HepG2 (cell line): Measurements from ENCODE around the gene SPOPL. TPM values are rescaled to one million over a fixed set of nuclear protein-coding genes. Genes with fewer than 3 reads are reported as not detected.

Source experiments
- ATAC-seq: fragments of 200-7000 bp; cut with Tn5 transposase; 3 replicates; pipeline ENCODE4 v1.9.1; 2020; ENCODE audit warnings: mild to moderate bottlenecking, moderate library complexity
- BruUV-seq: library from RNA; stranded (reverse); fragments of 400-500 nt; replicated peaks from 2 replicates; lab custom pipeline; 2021; lab: Mats Ljungman, UMichigan
- CTCF ChIA-PET: fragments of 300-600 bp; formaldehyde crosslinking; extraction: SDS; loops from one replicate; lab custom pipeline; 2021; ENCODE audit warnings: low total read pairs, inconsistent platforms, low intra/inter-chr PET ratio; lab: Yijun Ruan, JAX
- POLR2A ChIA-PET: fragments of 350-600 bp; sonication (Branson Sonifier 250); formaldehyde crosslinking; loops from one replicate; lab custom pipeline; 2020; ENCODE audit warnings: antibody characterized with exemption, inconsistent platforms; lab: Yijun Ruan, JAX
- DNase-seq: peaks from one replicate; pipeline ENCODE4 v3.0.0-alpha.2; 2015; ENCODE audit warnings: low spot score
- FAIRE-seq: peaks from 3 replicates; lab custom pipeline; 2011; peaks lifted over from hg19 to GRCh38; lab: Jason Lieb, UNC
- H2AFZ ChIP-seq: one replicate; pipeline ENCODE4 v1.6.1; 2011; ENCODE audit warnings: low read length, inconsistent platforms
- H3K27ac ChIP-seq: fragments of 300-600 bp; 3 replicates; pipeline ENCODE4 v1.8.0; 2011; ENCODE audit warnings: mixed run types, mild to moderate bottlenecking, mixed read lengths, low read length, inconsistent platforms; ENCODE audit not compliant: insufficient read depth; ENCODE audit errors: extremely low read length
- H3K27me3 ChIP-seq, 2 experiments: fragments of 200-600 bp in 1 of 2; 2 replicates in 1 of 2; 3 replicates in 1 of 2; pipeline versions ENCODE4 v1.6.0 to v1.8.0; 2011; ENCODE audit warnings: low read length in 2 of 2, mild to moderate bottlenecking in 2 of 2, moderate library complexity in 2 of 2, inconsistent platforms in 1 of 2; ENCODE audit not compliant: insufficient read depth in 2 of 2, control insufficient read depth in 1 of 2
- H3K36me3 ChIP-seq, 2 experiments: fragments of 200-600 bp in 1 of 2; replicated peaks in 1 of 2; 2 replicates in 1 of 2; 3 replicates in 1 of 2; pipeline versions ENCODE4 v1.5.1 to v1.8.0; 2011; ENCODE audit warnings: low read length in 2 of 2, inconsistent platforms in 1 of 2; ENCODE audit not compliant: insufficient read depth in 2 of 2, control insufficient read depth in 1 of 2
- H3K4me1 ChIP-seq: 2 replicates; pipeline ENCODE4 v1.5.1; 2012; ENCODE audit warnings: low read length, inconsistent platforms; ENCODE audit not compliant: insufficient read depth
- H3K4me2 ChIP-seq: 2 replicates; pipeline ENCODE4 v1.6.0; 2011; ENCODE audit warnings: low read depth, low read length, inconsistent platforms
- H3K4me3 ChIP-seq, 3 experiments: fragments of 200-600 bp in 1 of 3; sonication (generic), shearing (Covaris generic) in 1 of 3; replicated peaks in 1 of 3; 2 replicates each; pipeline ENCODE4 v1.5.1; 2011 to 2016; ENCODE audit warnings: low read length in 3 of 3, inconsistent platforms in 2 of 3, low read depth in 2 of 3, mild to moderate bottlenecking in 2 of 3, control low read depth in 1 of 3, mixed read lengths in 1 of 3; ENCODE audit not compliant: insufficient read depth in 1 of 3
- H3K79me2 ChIP-seq: one replicate; pipeline ENCODE4 v1.6.1; 2011; ENCODE audit warnings: low read length, inconsistent platforms; ENCODE audit not compliant: insufficient read depth
- H3K9ac ChIP-seq: 2 replicates; pipeline ENCODE4 v1.6.0; 2011; ENCODE audit warnings: mild to moderate bottlenecking, low read depth, low read length, inconsistent platforms; ENCODE audit not compliant: insufficient read depth
- H3K9me3 ChIP-seq: 2 replicates; pipeline ENCODE4 v1.5.1; 2012; ENCODE audit warnings: mild to moderate bottlenecking, low read length
- H4K20me1 ChIP-seq: 2 replicates; pipeline ENCODE4 v1.6.0; 2011; ENCODE audit warnings: inconsistent platforms, mild to moderate bottlenecking, low read length, moderate library complexity; ENCODE audit not compliant: insufficient read depth
- ARID2 ChIP-seq: sonication (generic); formaldehyde crosslinking; IDR thresholded peaks from 2 replicates; pipeline ENCODE4 v1.8.1; 2022; ENCODE audit warnings: mild to moderate bottlenecking, missing genetic modification reagents, borderline replicate concordance
- CEBPG ChIP-seq: IDR thresholded peaks from 2 replicates; pipeline ENCODE4 v1.6.1; 2016
- CENPT ChIP-seq: sonication (generic); formaldehyde crosslinking; IDR thresholded peaks from 2 replicates; pipeline ENCODE4 v1.8.0; 2022; ENCODE audit warnings: low read depth, mild to moderate bottlenecking, moderate library complexity, missing genetic modification reagents
- HDAC2 ChIP-seq: sonication (generic); formaldehyde crosslinking; IDR thresholded peaks from 2 replicates; pipeline ENCODE4 v1.4.0; 2020; ENCODE audit warnings: missing genetic modification reagents
- MTA3 ChIP-seq: sonication (generic); formaldehyde crosslinking; IDR thresholded peaks from 2 replicates; pipeline ENCODE4 v1.4.0; 2020; ENCODE audit warnings: missing genetic modification reagents
- RFX5 ChIP-seq: IDR thresholded peaks from 2 replicates; pipeline ENCODE4 v1.6.1; 2011; ENCODE audit warnings: low read depth, low read length, improper control_type of control experiment
- SOX6 ChIP-seq, 2 experiments: fragments of 450-650 bp in 1 of 2; sonication (generic) in 1 of 2; formaldehyde crosslinking in 1 of 2; IDR thresholded peaks; 2 replicates each; pipeline versions ENCODE4 v1.4.0 to v1.6.1; 2017 to 2020; ENCODE audit warnings: antibody characterized with exemption in 1 of 2, mild to moderate bottlenecking in 1 of 2, missing genetic modification reagents in 1 of 2
- ZC3H4 ChIP-seq: sonication (generic); formaldehyde crosslinking; IDR thresholded peaks from 2 replicates; pipeline ENCODE4 v1.4.0; 2020; ENCODE audit warnings: missing genetic modification reagents, borderline replicate concordance
- ZNF232 ChIP-seq: sonication (generic); formaldehyde crosslinking; IDR thresholded peaks from 2 replicates; pipeline ENCODE4 v1.4.0; 2020; ENCODE audit warnings: missing genetic modification reagents, borderline replicate concordance
- ZNF598 ChIP-seq: sonication (generic); formaldehyde crosslinking; IDR thresholded peaks from 2 replicates; pipeline ENCODE4 v1.5.1; 2020; ENCODE audit warnings: mild to moderate bottlenecking, missing genetic modification reagents, borderline replicate concordance
- ZNF749 ChIP-seq: sonication (generic); formaldehyde crosslinking; IDR thresholded peaks from 2 replicates; pipeline ENCODE4 v1.8.0; 2022; ENCODE audit warnings: mild to moderate bottlenecking, missing genetic modification reagents, moderate library complexity, borderline replicate concordance
- WGBS: methylation state at CpG from one replicate; pipeline ENCODE4 v1.1.6; 2017; ENCODE audit warnings: low lambda C conversion rate; 5-methylcytosine and 5-hydroxymethylcytosine counted together
- in situ Hi-C: cut with HindIII; loops from 2 replicates; pipeline ENCODE4 v1.10.0; 2017; ENCODE audit warnings: low pct_unique_long_range_greater_than_20kb; ENCODE audit not compliant: extremely low pct_ligation_motif_present
- intact Hi-C: fragments of 100-400 bp; cut with micrococcal nuclease; formaldehyde crosslinking; loops from one replicate; pipeline ENCODE4 v1.10.0; 2022; ENCODE audit not compliant: unreplicated experiment
- polyA plus RNA-seq, 8 experiments: library from polyadenylated mRNA; depleted of rRNA in 3 of 8; stranded (reverse) in 7 of 8; unstranded in 1 of 8; fragments of >200 nt; fragmentation: Illumina TruSeq in 4 of 8; extraction: Trizol in 4 of 8; gene quantifications; 2 replicates each; pipeline versions ENCODE4 v1.2.1 to v1.2.3, GENCODE V29; 2011 to 2016; ENCODE audit warnings: low read depth in 4 of 8, missing spikeins in 1 of 8, mixed read lengths in 1 of 8; ENCODE audit not compliant: insufficient read depth in 1 of 8
- total RNA-seq, 5 experiments: library from RNA; depleted of rRNA; stranded (reverse); fragments of >200 nt; fragmentation: Illumina TruSeq; extraction: Trizol; gene quantifications; 2 replicates each; pipeline ENCODE4 v1.2.3, GENCODE V29; 2016; ENCODE audit warnings: low read depth in 1 of 5
- TF ChIP-seq, protein P1 (sequence below): sonication (generic); formaldehyde crosslinking; IDR thresholded peaks from 2 replicates; pipeline ENCODE4 v1.8.0; 2022; ENCODE audit warnings: missing genetic modification reagents, mild to moderate bottlenecking, inconsistent platforms, borderline replicate concordance
- TF ChIP-seq, protein P2 (sequence below): IDR thresholded peaks from 2 replicates; pipeline ENCODE4 v1.6.1; 2016; ENCODE audit warnings: mild to moderate bottlenecking, missing biosample characterization, missing genetic modification reagents
- TF ChIP-seq, protein P3 (sequence below): sonication (generic); formaldehyde crosslinking; IDR thresholded peaks from 2 replicates; pipeline ENCODE4 v1.8.0; 2022; ENCODE audit warnings: missing genetic modification reagents, mild to moderate bottlenecking, moderate library complexity, borderline replicate concordance
- TF ChIP-seq, protein P4 (sequence below): sonication (generic); formaldehyde crosslinking; IDR thresholded peaks from 2 replicates; pipeline ENCODE4 v1.4.0; 2020; ENCODE audit warnings: missing genetic modification reagents, borderline replicate concordance

The SPOPL gene
- total and polyA plus RNA-seq, 2 of the 13 experiments (the other 11 are each of a cell fraction or from before 2014, with no cell fraction given), result 12.6 to 51.6 TPM

DNA sequence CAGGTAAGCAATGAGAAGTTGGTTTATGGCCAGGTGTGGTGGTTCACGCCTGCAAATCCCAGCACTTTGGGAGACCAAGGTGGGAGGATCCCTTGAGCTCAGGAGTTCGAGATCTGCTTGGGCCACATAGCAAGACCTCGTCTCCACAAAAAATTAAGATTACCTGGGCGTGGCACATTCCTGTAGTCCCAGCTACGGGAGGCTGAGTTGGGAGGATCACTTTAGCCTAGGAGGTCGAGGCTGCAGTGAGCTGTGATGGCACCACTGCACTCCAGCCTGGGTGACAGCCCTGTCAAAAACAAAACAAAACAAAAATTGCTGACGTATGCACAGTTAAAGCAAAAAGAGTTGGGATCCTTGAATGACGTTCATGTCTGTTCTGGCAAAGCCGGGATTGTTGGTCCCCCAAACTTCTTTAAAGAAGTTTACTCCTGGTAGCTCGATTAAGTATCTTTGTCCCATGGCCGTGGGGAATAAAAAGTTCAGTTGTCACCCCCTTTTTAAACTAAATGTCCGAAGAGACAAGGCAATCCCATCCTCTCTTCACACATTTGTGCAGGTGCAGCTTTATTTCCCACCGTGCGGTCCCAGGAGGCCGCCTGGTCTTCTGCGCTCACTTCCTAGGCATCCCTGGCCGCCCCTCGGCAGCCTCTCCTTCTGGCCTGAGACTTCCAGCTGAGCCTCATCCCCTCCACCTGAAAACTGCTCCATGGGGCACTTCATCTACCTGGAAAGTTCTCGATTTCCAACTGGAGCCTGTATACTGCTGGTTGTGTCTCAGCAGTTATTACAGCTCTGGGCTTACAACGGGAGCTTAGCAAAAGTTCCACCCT, 762 bp upstream of the SPOPL start:
- peak; percentile 58 for ATAC-seq
- DNase-seq, result peak; percentile 38
- FAIRE-seq, result no peak
- H4K20me1 ChIP-seq, result peaks cover 18% of the 10 kb centered on the region; the same call in 1 of the 2 replicates
- CTCF ChIA-PET, result interaction anchor here (1.4 kb wide), 1 partner anchor 127 kb away, joined by 3 read pairs; no protein-coding TSS in a partner anchor
- peaks cover 52% of the 10 kb centered on the region for H3K79me2 ChIP-seq
- TSS peak; percentile 64 for BruUV-seq
- peaks cover 56% of the 10 kb centered on the region for H3K4me1 ChIP-seq
- no peaks in the 10 kb centered on the region; a peak in 1 of 5 replicates for H3K36me3 ChIP-seq
- 28% methylated on average over 20 of the region's 20 CpGs for WGBS
- H3K27ac ChIP-seq, result peak overlapping the region; percentile 96
- peak overlapping the region; percentile 95 for H3K9ac ChIP-seq
- H3K9me3 ChIP-seq, result no peaks in the 10 kb centered on the region
- POLR2A ChIA-PET, result interaction anchor here (0.7 to 5.0 kb wide), 17 partner anchors 9 to 572 kb away, joined by 3 to 65 read pairs (median 4); partner anchors contain the start of gene HNMT
- H3K4me2 ChIP-seq, result peak overlapping the region; percentile 95
- peak overlapping the region; percentile 78 to 93 (median 87) for H3K4me3 ChIP-seq
- no peaks in the 10 kb centered on the region; a peak in 1 of 5 replicates for H3K27me3 ChIP-seq
- intact Hi-C loops, result loop anchor here (2.0 to 10.0 kb wide), 6 partner anchors 26 to 589 kb away; no protein-coding TSS in a partner anchor
- H2AFZ ChIP-seq, result peak overlapping the region; percentile 96
- in situ Hi-C loops, result no loop called here
- TF ChIP-seq ZNF598 (0 out of 2 replicates have a peak, but pooled peaks have one; percentile 13), MTA3 (CRISPR knock-in tag) (no peak), SOX6 (IDR thresholded peaks at IDR 0.05) (no peak), SOX6 (CRISPR knock-in tag; IDR thresholded peaks at IDR 0.05) (peak; percentile 28), CEBPG (CRISPR knock-in tag) (no peak), CENPT (CRISPR knock-in tag) (no peak), ZC3H4 (CRISPR knock-in tag) (no peak), RFX5 (peak; percentile 45; the same call in 1 of the 2 replicates), HDAC2 (CRISPR knock-in tag) (no peak), ZNF749 (0 out of 2 replicates have a peak, but pooled peaks have one; percentile 51), ARID2 (CRISPR knock-in tag) (no peak), ZNF232 (peak; percentile 47; the same call in 1 of the 2 replicates)
- TF ChIP-seq, protein P1, sequence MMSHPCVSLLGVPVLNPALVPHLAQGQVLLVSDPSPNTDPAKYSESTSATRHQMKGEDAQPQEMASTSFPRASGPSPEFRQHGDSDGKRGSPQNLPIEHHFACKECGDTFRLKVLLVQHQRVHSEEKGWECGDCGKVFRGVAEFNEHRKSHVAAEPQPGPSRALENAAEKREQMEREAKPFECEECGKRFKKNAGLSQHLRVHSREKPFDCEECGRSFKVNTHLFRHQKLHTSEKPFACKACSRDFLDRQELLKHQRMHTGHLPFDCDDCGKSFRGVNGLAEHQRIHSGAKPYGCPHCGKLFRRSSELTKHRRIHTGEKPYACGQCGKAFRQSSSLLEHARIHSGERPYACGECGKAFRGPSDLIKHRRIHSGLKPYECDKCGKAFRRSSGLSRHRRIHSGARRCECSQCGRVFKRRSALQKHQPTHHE (CRISPR knock-in tag), result no peak
- TF ChIP-seq, protein P2, sequence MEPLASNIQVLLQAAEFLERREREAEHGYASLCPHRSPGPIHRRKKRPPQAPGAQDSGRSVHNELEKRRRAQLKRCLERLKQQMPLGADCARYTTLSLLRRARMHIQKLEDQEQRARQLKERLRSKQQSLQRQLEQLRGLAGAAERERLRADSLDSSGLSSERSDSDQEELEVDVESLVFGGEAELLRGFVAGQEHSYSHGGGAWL, result no peak
- TF ChIP-seq, protein P3, sequence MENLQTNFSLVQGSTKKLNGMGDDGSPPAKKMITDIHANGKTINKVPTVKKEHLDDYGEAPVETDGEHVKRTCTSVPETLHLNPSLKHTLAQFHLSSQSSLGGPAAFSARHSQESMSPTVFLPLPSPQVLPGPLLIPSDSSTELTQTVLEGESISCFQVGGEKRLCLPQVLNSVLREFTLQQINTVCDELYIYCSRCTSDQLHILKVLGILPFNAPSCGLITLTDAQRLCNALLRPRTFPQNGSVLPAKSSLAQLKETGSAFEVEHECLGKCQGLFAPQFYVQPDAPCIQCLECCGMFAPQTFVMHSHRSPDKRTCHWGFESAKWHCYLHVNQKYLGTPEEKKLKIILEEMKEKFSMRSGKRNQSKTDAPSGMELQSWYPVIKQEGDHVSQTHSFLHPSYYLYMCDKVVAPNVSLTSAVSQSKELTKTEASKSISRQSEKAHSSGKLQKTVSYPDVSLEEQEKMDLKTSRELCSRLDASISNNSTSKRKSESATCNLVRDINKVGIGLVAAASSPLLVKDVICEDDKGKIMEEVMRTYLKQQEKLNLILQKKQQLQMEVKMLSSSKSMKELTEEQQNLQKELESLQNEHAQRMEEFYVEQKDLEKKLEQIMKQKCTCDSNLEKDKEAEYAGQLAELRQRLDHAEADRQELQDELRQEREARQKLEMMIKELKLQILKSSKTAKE (CRISPR knock-in tag), result no peak
- TF ChIP-seq, protein P4, sequence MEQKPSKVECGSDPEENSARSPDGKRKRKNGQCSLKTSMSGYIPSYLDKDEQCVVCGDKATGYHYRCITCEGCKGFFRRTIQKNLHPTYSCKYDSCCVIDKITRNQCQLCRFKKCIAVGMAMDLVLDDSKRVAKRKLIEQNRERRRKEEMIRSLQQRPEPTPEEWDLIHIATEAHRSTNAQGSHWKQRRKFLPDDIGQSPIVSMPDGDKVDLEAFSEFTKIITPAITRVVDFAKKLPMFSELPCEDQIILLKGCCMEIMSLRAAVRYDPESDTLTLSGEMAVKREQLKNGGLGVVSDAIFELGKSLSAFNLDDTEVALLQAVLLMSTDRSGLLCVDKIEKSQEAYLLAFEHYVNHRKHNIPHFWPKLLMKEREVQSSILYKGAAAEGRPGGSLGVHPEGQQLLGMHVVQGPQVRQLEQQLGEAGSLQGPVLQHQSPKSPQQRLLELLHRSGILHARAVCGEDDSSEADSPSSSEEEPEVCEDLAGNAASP (CRISPR knock-in tag), result no peak
